Breast epithelium (tissue), 4 donors: ENCODE measurements around the gene MBTPS1. TPM values are rescaled to one million over a fixed set of nuclear protein-coding genes. Genes with fewer than 3 reads are reported as not detected.

Experiments
- DNase-seq, 2 donors: peaks; one replicate each; pipeline ENCODE4 v3.0.0-alpha.2; 2019; ENCODE audit warnings: low spot score in 2 of 2
- H3K27ac ChIP-seq, 2 donors: fragments of 200-600 bp; sonication (generic) in 1 of 2; one replicate each; pipeline ENCODE4 v1.5.1; 2016 to 2019; ENCODE audit warnings: mild to moderate bottlenecking in 1 of 2
- H3K27me3 ChIP-seq, 2 donors: fragments of 200-600 bp; sonication (generic) in 1 of 2; one replicate each; pipeline versions ENCODE4 v1.5.1 to v1.6.0; 2017 to 2019; ENCODE audit warnings: control low read depth in 1 of 2, mild to moderate bottlenecking in 1 of 2
- H3K36me3 ChIP-seq: fragments of 200-600 bp; one replicate; pipeline ENCODE4 v1.5.1; 2019
- H3K4me1 ChIP-seq, 2 donors: fragments of 200-600 bp; sonication (generic); one replicate each; pipeline ENCODE4 v1.5.1; 2016 to 2019; ENCODE audit warnings: control low read depth in 1 of 2
- H3K4me3 ChIP-seq, 3 donors: fragments of 200-600 bp; sonication (generic); 1 replicate in 2 of 3; 2 replicates in 1 of 3; pipeline ENCODE4 v1.5.1; 2016 to 2019; ENCODE audit warnings: mild to moderate bottlenecking in 3 of 3, moderate library complexity in 2 of 3
- H3K9me3 ChIP-seq, 2 donors: fragments of 200-600 bp; sonication (generic) in 1 of 2; one replicate each; pipeline ENCODE4 v1.5.1; 2016 to 2019; ENCODE audit warnings: control low read depth in 1 of 2
- CTCF ChIP-seq, 3 donors: fragments of 450-650 bp; IDR thresholded peaks; one replicate each; pipeline ENCODE4 v1.5.1; 2016 to 2017; ENCODE audit warnings: antibody characterized with exemption in 3 of 3, mild to moderate bottlenecking in 3 of 3, moderate library complexity in 3 of 3
- POLR2A ChIP-seq: fragments of 450-650 bp; IDR thresholded peaks from one replicate; pipeline ENCODE4 v1.6.1; 2016; ENCODE audit warnings: antibody characterized with exemption, mild to moderate bottlenecking, moderate library complexity
- POLR2AphosphoS5 ChIP-seq, 3 donors: sonication (generic); formaldehyde crosslinking; IDR thresholded peaks; one replicate each; pipeline ENCODE4 v1.6.1; 2017; ENCODE audit warnings: antibody characterized with exemption in 3 of 3
- intact Hi-C: fragments of 100-400 bp; cut with DNase I; formaldehyde crosslinking; loops from one replicate; pipeline ENCODE4 v1.15.1; 2023; ENCODE audit warnings: low total_unique reads
- total RNA-seq, 3 donors: library from RNA; depleted of rRNA; stranded (reverse); fragments of >200 nt; gene quantifications; one replicate each; pipeline ENCODE4 v1.1.0, GENCODE V29; 2016

MBTPS1 gene
- total RNA-seq, 3 donors from 2014 or later, result 95.4 to 142 (median 121) TPM

- H3K36me3 ChIP-seq, result peaks cover 5% of the 10 kb centered on the region
- DNase-seq, result no peak
- no peak overlapping the region for H3K4me3 ChIP-seq
- TF ChIP-seq CTCF (IDR thresholded peaks at IDR 0.05) (no peak), POLR2A (no peak), POLR2AphosphoS5 (IDR thresholded peaks at IDR 0.05) (no peak)
- H3K27ac ChIP-seq, result no peak overlapping the region
- no peaks in the 10 kb centered on the region for H3K27me3 ChIP-seq
- H3K4me1 ChIP-seq, result no peaks in the 10 kb centered on the region
- intact Hi-C loops, result loop anchor here (5.0 to 10.0 kb wide), 2 partner anchors 223 to 249 kb away; no protein-coding TSS in a partner anchor
- H3K9me3 ChIP-seq, result no peaks in the 10 kb centered on the region
Observed at GRCh38 chr16:84048270-84048669, 68.5 kb downstream of the MBTPS1 start.

DNA sequence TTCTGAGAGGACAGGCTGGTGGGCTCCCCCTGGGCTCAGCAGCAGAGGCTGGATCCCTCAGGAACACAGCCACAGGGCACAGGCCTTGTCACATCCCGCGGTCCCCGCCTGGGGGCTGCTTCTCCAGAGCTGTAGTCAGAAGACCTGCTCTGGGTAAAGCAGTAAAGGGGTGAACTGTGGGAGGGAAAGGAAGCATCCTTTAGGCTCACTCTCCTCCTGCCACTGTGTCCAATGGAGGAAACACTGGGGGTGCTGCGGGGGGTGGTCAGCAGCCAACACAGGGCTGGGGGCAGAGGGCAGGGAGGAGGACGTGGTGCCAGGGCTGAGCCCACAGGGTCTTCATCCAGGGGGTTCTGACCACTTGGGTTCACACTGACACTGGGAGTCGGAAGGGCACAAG is 69.1 kb downstream of the MBTPS1 start:
- H3K27ac ChIP-seq, result no peak overlapping the region
- intact Hi-C loops, result loop anchor here (5.0 to 10.0 kb wide), 2 partner anchors 223 to 250 kb away; no protein-coding TSS in a partner anchor
- no peaks in the 10 kb centered on the region for H3K9me3 ChIP-seq
- TF ChIP-seq POLR2A (no peak), CTCF (IDR thresholded peaks at IDR 0.05) (no peak), POLR2AphosphoS5 (IDR thresholded peaks at IDR 0.05) (no peak)
- H3K4me1 ChIP-seq, result no peaks in the 10 kb centered on the region
- peaks cover 0 to 4% of the 10 kb centered on the region in 2 donors for H3K27me3 ChIP-seq
- peaks cover 5% of the 10 kb centered on the region for H3K36me3 ChIP-seq
- H3K4me3 ChIP-seq, result no peak overlapping the region
- DNase-seq, result no peak

- H3K36me3 ChIP-seq, result peaks cover 5% of the 10 kb centered on the region
- DNase-seq, result no peak
- no peak for TF ChIP-seq POLR2AphosphoS5 (IDR thresholded peaks at IDR 0.05)
- no peak for TF ChIP-seq CTCF (IDR thresholded peaks at IDR 0.05)
- no peak for TF ChIP-seq POLR2A
- intact Hi-C loops, result loop anchor here (5.0 to 10.0 kb wide), 2 partner anchors 222 to 250 kb away; no protein-coding TSS in a partner anchor
- no peak overlapping the region for H3K4me3 ChIP-seq
- H3K9me3 ChIP-seq, result no peaks in the 10 kb centered on the region
- H3K27me3 ChIP-seq, result peaks cover 0 to 5% of the 10 kb centered on the region in 2 donors
- no peak overlapping the region for H3K27ac ChIP-seq
- H3K4me1 ChIP-seq, result no peaks in the 10 kb centered on the region
Observed at GRCh38 chr16:84047206-84047605, 69.5 kb downstream of the MBTPS1 start.

GRCh38 chr16:84045818-84046470 is 70.8 kb downstream of the MBTPS1 start:
- Histone ChIP-seq H3K27me3 (peaks cover 0 to 5% of the 10 kb centered on the region in 2 donors), H3K4me3 (no peak overlapping the region), H3K9me3 (no peaks in the 10 kb centered on the region), H3K4me1 (no peaks in the 10 kb centered on the region), H3K27ac (no peak overlapping the region), H3K36me3 (peaks cover 5% of the 10 kb centered on the region)
- intact Hi-C loops, result loop anchor here (5.0 to 10.0 kb wide), 2 partner anchors 221 to 251 kb away; no protein-coding TSS in a partner anchor
- no peak for DNase-seq
- TF ChIP-seq POLR2AphosphoS5 (IDR thresholded peaks at IDR 0.05), result no peak
- no peak for TF ChIP-seq CTCF (IDR thresholded peaks at IDR 0.05)
- no peak for TF ChIP-seq POLR2A
